Inflammatory macrophage (primary cell): ENCODE measurements around the gene CLASP1.
"Not testable (repeated sequence)": the region's sequence is repeated elsewhere in the genome, so short reads cannot be mapped to it uniquely, and the experiment has no call there.

Experiments
- DNase-seq, 2 donors: peaks; one replicate each; pipeline ENCODE4 v3.0.0-alpha.2; 2020 to 2022

Gene CLASP1

DNA sequence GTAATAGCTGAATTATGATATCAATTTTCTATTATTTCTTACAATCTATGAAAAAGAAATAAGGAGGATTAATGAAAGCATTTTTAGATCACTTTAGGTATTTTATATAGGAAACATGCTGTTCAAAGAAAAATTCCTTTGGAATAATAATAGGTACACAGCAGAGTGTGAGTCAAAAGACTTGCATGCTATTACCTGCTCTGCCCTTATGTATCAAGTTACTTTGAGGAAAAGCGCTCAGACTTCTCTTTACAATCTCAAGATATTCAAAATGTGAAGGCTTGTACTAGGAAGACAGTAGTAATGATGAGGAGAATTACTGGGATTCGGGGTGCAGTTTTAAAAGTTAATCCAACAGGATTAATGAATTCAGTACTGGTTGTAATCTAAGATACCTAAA is 147.7 kb downstream of the CLASP1 start:
- no peak for DNase-seq

DNA sequence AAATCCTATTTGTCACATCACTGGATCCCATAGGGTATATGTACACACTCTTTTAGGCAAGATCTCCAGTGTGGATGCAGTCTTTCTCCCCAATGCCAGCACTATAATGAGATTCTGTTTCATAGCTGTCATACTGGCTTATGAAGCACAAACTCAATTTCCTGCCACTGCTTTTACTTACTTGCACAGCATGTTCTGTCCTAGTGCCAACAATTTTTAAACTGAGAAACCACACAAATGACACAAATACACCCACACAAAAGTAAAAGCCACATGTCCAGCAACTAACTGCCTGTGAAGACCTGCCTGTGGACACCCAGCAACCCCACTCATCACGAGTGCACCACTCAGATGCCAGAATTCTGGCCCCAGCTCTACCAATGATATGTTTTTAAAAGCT is 148.2 kb downstream of the CLASP1 start:
- no peak for DNase-seq

DNA sequence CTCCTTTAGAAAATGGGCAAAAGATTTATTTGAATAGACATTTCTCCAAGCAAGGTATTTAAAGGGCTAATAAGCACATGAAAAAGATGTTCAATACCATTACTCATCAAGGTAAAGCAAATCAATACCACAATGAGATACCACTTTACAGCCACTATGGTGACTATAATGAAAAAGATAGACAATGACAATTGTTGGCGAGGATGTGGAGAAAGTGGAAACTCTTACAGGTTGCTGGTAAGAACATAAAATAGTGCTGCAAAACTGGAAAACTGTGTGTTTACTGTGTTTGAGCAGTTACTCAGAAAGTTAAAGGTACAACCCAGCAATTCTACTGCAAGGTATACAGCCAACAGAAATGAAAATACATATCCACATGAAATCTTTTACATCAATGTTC is 150.5 kb downstream of the CLASP1 start:
- no peak for DNase-seq

DNA sequence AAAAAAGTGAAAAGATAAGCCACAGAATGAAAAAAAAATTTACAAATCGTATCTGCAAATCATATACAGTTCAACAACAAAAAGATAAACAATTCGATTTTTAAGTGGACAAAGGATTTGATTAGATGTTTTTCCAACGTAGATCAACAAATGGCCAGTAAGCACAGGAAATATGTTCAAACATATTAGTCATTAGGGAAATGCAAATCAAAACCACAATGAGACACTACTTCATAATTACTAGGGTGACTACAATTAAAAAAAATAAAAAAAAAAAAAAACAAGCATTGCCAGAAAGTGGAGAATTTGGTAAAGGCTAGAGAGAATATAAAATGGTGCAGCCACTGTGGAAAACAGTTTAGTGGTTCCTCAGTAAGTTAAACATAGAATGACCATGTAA is 156.9 kb downstream of the CLASP1 start:
- DNase-seq = no peak

DNA sequence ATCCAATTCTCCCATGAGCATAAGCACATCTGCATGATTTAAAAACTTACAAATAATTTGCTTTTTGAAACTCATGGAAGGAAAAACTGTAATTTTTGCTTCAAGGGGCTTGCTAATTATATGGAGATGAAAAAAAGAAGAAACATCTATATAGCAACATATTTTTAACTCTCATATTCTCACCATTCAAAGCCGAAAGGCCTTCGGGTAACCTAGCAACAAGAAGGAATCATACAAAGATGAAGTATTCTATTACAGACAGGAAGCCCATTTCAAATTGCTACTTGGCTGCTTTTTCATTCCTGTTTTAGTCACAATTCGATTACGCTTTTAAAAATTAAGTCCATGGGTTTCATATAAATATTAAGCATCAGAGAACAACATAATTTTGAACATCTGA is 157.7 kb downstream of the CLASP1 start:
- DNase-seq = no peak

DNA sequence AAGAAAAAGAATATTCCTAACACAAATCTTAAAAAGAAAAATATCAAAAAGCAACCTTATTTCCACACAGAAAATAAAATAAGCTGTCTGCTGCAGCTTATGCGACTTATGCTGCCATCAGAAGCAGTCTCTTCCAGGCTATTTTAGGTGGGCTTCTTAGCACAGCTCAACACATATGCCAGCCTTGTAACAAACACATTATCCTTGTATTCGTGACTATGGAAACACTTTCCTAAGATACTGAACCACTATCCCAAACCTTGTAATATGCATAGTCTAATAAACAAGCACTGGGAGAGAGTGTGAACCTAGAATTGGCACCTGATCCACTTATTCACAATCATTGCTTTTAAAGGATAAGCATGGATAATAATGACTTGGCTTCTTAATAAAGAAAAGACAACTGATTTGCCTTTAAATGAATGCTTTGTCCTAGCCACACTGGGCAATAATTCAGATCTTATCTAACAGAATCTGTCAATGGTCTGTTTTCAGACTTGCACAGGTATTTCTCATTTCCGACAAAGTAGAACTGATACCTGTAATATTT is 158.6 kb downstream of the CLASP1 start:
- DNase-seq = no peak

DNA sequence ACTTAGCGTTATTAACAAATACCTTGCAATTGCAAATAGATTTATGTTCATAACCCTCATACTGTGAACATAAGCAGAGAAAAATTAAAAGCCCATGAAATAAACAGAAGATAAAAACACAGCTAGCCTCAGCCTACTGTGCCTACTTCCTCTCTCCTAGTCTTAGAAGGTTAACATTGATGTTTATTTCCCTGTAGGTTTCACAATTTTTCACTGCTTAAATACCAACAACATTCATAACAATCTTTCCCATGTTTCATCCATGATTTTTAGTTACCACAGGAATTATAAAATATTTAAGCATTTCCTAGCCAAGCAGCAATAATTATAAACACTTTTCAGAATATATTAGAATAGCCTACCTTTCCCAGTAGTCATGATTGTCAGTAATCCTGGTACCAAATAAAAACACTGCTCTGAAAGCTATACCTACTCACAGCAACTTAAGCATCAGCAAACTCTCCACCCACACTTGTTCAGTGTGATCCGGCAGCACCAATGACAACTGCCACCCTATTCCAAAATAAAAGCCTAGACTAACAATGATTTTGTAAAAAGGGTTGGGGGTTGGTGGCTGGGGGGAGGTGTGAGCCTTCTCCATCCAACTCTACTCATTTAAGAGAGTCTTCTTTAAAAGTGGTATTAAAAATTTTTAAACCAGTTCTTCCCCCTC is 159.2 kb downstream of the CLASP1 start:
- DNase-seq = no peak

DNA sequence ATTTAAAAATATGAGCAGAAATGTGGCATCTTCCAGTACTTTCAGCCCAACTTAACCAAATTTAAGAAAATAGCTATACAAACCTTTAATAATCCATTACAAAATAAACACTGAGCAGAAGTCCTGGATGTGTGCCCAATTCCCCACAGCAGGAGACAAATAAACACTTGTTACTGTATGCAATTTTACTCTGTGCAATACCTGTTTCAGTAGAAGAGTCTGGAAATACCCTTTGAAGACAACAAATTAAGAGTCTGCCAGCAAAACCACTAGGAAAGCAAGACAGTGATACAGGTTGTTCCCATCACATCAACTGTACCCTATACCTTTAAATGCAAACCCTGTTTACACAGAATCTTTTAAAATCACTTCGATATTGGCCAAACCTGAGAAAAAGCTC is 160.0 kb downstream of the CLASP1 start:
- no peak for DNase-seq

DNA sequence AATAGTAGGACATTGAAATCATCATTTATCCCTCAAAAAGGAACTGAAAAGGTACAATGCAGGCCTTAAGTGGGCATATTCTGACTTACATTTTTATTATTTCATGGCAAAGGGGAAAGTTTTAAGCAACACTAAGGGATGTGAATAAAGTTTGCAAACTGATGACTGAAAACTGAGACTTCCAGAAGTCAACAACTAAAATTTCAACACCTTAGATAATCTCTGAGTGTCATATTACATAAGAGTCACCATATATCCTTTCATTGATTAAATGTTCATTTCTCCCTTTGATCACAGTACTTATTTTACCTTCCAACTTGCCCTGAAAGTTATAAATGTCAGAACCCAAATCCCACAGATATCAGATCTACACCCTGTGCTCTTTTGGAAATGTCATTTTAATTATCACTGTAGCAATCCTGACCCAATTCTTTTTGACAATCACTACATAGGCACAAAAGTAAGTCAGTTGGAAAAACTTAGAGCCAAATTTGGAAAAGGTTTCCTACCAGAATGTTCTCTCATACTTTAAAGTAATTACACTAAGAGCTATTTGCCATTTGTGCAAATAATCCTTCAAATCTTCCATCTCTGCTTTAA is 163.0 kb downstream of the CLASP1 start:
- no peak for DNase-seq

DNA sequence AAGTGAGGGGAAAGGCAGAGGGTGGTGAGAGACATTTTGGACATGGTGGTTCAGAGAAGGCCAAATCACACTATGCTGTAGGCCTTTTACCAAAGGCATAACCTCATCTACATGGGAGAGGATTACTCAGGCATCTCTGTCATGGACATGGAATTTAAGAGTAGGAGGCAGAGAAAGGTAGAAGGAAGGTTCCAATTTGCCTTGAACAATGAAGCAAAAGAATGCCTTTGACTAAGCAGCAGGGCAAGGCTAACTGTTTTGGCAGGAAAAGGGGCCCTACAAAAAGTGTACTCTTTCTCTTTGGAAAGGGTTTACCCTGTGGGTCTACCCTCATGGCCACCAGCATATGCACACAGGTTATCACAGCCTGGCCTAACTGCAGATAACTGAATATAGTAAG is 164.2 kb downstream of the CLASP1 start:
- no peak for DNase-seq

DNA sequence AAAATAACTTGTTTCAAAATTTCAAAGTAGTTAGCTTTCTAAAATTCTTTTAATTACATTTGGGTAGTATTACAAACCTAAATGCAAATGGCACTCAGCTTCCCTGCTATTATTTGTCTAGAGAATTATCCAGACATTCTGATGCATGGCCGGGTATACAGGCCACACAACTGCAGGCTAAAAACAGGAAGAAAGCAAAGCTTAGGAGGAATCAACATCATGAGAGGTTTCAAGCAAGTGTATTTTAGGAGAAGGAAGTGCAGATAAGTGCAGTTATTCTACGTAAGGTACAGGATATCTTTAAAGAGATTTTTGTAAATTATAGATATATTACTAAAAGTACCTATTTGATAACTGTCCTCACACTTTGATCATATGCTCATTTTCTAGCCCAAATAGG is 165.4 kb downstream of the CLASP1 start:
- peak; percentile 33 to 35 for DNase-seq

DNA sequence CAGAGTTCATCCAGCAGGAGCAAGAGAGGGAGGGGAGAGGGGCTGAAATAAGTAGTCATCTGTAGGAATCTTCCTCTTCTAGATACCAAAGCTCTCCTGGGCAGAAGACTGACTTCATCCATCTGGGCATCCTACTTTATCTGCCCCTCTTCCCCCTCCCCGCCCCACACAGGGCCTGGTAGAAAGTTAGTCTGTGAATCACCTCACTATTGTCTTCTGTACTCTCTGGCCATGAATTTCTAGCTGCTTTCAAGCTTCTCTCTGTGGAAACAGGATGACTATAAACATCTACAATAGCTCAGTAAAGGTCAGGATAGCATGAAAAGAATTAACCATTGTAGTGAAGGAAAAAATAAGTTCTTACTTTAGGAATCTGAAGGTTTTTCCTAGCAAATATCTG is 166.2 kb downstream of the CLASP1 start:
- DNase-seq = no peak

DNA sequence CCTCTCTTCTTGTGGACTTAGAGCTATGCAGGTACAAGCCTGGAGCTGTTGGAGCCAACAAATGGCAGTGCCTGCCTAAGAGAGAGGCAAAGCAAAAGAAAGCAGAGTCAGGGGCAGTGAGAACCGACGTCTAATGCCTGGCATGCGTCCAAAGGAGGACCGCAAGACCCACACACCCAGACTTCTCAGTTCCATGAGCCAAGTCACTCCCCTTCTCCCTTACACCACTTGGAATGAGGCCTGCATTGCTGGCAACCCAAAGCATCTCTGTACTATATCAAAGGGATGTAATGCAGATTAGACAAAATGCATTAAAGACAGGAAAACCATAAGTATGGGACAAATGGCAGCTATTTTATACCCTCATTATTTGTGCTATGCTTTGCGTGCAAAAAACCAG is 168.4 kb downstream of the CLASP1 start:
- no peak for DNase-seq

DNA sequence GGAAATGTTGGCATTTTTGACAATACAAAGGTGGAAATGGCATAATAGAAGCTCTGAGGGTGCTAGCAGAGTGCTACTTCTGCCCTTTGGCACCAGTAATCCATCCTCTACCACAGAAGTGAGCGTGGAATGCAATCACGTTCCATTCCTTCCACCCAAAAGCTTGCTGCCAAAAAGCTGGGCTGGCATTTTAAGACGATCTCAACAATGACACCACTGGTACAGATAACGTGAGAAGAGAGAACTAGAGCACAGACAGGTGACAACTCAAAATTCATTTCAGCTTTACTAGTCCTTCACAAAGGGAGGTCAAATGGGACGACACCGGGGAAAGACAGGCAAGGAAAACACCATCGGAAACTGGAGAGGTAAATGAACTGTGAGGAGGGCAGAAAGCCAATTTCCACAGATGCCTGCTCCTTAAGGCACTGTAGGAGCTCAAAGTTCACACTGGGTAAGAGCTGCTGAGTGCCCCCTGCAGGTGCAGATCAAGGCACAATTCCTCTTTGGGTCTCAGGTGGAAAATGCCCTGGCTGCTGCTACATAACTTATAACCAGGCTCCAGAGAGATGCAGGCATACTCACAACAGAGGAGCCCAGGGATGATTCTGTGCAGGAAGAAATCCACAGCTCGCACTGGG is 169.3 kb downstream of the CLASP1 start:
- DNase-seq = no peak

DNA sequence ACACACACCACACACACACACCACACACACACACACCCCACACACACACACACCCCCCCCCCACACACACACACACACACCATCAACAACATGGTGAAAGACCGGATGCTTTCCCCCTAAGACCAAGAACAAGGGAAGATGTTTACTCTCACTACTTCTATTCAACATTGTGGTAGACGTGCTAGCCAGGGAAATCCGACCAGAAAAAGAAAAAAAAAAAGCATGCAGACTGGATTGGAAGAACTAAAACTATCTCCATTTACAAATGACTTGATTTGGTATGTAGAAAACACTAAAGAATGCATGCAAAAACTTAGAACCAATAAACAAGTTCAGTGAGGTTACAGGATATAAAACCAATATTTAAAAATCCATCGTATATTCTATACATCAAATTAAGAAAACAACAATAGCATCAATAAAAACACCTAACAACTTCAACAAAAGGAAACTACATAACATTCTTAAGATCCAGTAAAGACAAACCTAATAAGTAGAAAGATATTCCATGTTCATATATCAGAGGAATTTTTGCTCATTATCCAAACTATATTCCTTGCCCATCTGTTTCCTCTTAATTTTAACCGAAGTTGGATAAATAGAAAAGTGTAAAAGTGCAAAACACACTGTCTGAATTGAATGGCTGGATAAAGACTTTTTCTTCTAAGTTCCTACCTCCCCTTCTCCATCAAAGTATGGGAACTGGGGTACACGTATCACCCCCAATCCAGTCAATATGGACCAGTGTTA is 170.1 kb downstream of the CLASP1 start:
- DNase-seq = no peak

DNA sequence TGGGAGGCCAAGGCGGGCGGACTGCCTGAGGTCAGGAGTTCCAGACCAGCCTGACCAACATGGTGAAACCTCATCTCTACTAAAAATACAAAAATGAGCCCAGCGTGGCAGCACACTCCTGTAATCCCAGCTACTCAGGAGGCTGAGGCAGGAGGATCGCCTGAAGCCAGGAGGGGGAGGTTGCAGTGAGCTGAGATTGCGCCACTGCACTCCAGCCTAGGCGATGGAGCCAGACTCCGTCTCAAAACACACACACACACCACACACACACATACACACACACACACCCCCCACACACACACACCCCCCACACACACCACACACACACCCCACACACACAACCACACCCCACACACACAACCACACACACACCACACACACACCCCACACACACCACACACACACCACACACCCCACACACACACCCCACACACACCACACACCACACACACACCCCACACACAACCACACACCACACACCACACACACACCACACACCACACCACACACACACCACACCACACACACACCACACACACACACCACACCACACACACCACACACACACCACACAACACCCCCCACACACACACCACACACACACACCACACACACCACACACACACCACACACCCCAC is 170.8 kb downstream of the CLASP1 start:
- DNase-seq = not testable (repeated sequence)

DNA sequence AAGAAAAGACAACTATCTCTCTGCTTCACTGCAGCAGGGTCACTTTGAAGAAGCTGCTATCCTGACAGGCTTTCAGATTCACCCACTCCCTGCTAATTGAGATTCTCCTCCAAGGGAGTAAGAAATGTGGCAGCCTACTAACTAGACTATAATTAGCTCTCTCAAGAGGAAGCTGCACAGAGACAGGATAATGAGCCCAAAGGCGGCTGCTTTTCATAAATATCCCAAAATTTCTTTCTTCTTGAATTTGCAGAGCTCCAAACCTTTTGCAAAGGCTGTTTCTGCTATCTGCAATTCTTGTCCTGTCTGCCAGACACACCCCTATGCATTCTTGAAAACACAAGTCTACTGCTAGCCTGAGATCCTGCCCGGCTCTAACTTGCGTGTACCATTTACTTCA is 172.6 kb downstream of the CLASP1 start:
- peak in 1 of 2 donors; percentile 17 for DNase-seq

DNA sequence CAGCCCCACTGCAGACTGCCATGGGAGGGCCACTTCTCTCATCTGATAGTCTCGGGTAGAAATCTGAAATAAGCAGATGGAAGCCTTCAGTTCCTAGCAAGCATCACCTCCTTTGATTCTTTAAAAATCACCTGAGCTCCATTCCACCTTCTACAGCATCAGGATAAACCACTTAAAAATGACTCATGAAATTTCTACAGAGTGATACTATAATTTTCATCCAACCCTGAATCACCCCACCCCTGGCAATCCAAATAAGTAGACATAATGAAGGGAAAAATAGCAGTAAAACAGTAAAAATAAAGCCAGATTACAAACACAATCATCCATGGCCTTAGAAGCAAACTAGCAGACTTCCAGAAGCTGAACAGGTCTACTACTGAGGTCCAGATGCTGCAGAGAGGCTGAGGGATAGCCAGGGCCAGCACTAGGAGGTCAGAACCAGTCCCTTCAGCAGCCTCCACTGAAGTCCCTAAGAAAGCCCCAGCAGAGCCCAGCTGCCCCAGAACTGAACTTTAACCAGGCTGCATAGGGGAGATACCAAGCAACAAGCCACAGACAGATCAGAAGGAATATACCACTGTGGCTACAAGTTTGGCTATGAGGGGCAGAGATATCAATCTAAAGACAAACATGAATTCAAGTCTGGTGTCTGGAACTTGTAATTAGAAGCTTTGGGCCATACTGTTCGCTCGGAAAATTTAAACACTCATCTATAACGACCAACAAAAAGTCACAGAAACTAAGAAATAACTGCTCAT is 173.3 kb downstream of the CLASP1 start:
- no peak for DNase-seq

DNA sequence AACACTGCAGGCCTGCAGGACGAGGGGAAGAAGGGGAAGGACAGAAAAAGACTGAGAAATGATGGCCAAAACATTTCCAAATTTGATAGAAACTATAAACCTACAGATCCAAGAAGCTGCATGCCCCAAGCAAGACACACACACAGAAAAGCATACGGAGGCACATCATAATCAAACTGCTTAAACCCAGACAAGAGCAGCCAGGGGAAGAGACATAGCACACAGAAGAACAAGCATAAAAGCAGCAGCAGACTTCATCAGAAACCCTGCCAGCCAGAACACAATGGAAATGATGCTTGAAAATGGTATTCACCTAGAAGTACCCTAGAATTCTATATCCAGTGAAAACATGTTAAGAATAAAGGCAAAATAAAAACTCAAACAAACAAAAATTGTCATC is 175.8 kb downstream of the CLASP1 start:
- no peak for DNase-seq

DNA sequence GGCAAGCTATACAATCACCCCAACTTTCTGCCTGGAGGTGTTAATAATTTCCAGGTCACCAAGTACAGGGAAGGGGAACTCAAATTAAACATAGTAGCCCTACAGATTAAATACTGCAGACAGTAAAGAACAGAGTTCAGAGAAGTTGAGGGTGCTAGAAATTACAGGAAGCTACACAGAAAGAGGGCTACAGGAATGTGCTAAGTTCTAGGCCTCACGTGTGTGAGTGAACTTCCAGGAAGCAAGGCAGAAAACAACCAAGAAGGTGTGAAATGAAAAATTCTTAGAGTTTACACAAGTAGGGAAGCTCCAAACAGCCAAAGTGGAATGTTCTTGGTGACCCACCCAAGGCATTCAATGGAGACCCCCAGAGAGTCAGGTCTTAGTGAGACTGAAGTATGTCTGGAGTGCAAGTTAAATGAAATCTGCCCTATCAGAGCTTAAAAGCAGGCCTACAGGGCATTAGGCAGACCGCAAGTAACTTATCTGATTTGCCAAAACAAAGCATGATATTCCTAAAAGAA is 176.7 kb downstream of the CLASP1 start:
- no peak for DNase-seq

DNA sequence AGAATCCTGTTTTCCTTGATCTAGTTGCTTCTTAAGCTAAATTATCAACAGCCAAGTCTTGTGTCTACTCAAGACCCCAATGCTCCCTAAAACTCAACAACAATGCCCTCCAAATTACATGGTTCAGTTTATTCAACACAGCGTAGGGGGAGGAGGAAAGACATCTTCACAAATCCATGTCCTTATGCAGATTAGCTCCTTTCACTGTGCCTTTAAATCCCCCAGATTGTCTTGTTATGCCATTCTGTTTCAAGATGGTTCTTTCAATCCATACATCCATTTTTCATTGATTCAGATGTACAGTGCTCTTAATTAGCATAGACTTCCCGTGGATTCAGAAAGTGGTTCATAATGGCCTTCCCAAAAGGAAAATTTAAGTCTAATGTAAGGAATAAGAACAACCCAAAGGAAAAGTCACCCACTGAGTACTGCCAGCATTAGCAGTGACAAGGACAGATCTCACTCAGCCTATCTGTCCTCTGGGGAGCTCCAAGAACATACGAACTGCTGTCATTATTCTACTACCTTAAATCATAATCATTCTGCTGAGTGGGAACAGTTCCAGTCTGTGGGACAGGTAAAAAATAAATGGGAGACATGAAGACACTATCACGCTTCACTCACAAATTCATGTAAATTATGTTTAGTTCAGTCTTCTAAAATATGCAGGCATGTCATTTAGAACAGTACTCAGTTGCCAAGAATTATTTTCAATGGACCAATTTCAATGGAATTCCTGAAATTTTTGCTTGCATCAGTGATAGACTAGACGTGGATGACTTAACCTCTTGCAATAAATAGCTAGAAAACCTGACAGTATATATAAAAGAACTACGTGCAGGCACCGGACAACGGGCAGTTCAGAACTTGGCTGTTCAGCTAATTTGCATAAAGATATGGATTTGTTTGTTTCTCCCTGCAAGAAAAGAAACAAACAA is 177.5 kb downstream of the CLASP1 start:
- no peak for DNase-seq
